Measurements from ENCODE around the gene LRRC3. TPM values are rescaled to one million over a fixed set of nuclear protein-coding genes. Genes with fewer than 3 reads are reported as not detected.

The LRRC3 gene
- total and polyA plus RNA-seq, 4 donors: 1.4 to 3.6 (median 2.4) TPM

- WGBS, 2 donors: 86 to 90% methylated on average over 5 of the region's 5 CpGs
- no peak overlapping the region for H3K4me3 ChIP-seq
Measured at GRCh38 chr21:44437371-44437695, 18.0 kb upstream of the LRRC3 start.

GRCh38 chr21:44437696-44438431 is 17.4 kb upstream of the LRRC3 start:
- WGBS, 2 donors: 89 to 95% methylated on average over 19 of the region's 19 CpGs
- TF ChIP-seq, protein P1, sequence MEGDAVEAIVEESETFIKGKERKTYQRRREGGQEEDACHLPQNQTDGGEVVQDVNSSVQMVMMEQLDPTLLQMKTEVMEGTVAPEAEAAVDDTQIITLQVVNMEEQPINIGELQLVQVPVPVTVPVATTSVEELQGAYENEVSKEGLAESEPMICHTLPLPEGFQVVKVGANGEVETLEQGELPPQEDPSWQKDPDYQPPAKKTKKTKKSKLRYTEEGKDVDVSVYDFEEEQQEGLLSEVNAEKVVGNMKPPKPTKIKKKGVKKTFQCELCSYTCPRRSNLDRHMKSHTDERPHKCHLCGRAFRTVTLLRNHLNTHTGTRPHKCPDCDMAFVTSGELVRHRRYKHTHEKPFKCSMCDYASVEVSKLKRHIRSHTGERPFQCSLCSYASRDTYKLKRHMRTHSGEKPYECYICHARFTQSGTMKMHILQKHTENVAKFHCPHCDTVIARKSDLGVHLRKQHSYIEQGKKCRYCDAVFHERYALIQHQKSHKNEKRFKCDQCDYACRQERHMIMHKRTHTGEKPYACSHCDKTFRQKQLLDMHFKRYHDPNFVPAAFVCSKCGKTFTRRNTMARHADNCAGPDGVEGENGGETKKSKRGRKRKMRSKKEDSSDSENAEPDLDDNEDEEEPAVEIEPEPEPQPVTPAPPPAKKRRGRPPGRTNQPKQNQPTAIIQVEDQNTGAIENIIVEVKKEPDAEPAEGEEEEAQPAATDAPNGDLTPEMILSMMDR (IDR thresholded peaks at IDR 0.05; ENCODE audit: control extremely low read depth, extremely low read depth): no peak
- ATAC-seq (ENCODE audit: insufficient read depth, low FRiP score): no peak

More at GRCh38 chr21:44437371-44437695, 18.0 kb upstream of the LRRC3 start:
- Histone ChIP-seq H3K4me1 (ENCODE audit: control insufficient read depth in 5 of 5, insufficient read depth in 5 of 5, low read length in 5 of 5) (peaks cover 0 to 4% (median 0%) of the 10 kb centered on the region in 5 donors), H3K9ac (ENCODE audit: insufficient read depth in 1 of 2, low read length in 2 of 2) (no peak overlapping the region), H3K27ac (ENCODE audit: low read depth in 1 of 2, low read length in 1 of 2) (no peak overlapping the region), H3K9me3 (ENCODE audit: control insufficient read depth in 4 of 4, insufficient read depth in 3 of 4, low read length in 3 of 4) (no peaks in the 10 kb centered on the region), H3K36me3 (ENCODE audit: control insufficient read depth in 4 of 4, insufficient read depth in 4 of 4, low read length in 4 of 4) (peaks cover 0 to 3% (median 0%) of the 10 kb centered on the region in 4 donors), H3K27me3 (ENCODE audit: control insufficient read depth in 3 of 3, insufficient read depth in 3 of 3, low read length in 2 of 3) (no peaks in the 10 kb centered on the region)
- ATAC-seq (ENCODE audit: insufficient read depth, low FRiP score) (no peak), DNase-seq (no peak)
- TF ChIP-seq, protein P1 (IDR thresholded peaks at IDR 0.05; ENCODE audit: control extremely low read depth, extremely low read depth): no peak

GRCh38 chr21:44438531-44439210 is 16.6 kb upstream of the LRRC3 start:
- H3K9ac ChIP-seq (ENCODE audit: insufficient read depth in 1 of 2, low read length in 2 of 2): no peak overlapping the region
- H3K4me1 ChIP-seq (ENCODE audit: control insufficient read depth in 5 of 5, insufficient read depth in 5 of 5, low read length in 5 of 5): peaks cover 0 to 4% (median 0%) of the 10 kb centered on the region in 5 donors
- H3K36me3 ChIP-seq (ENCODE audit: control insufficient read depth in 4 of 4, insufficient read depth in 4 of 4, low read length in 4 of 4): peaks cover 0 to 3% (median 0%) of the 10 kb centered on the region in 4 donors
- DNase-seq: no peak
- H3K4me3 ChIP-seq: no peak overlapping the region
- TF ChIP-seq, protein P1 (IDR thresholded peaks at IDR 0.05; ENCODE audit: control extremely low read depth, extremely low read depth): no peak
- H3K9me3 ChIP-seq (ENCODE audit: control insufficient read depth in 4 of 4, insufficient read depth in 3 of 4, low read length in 3 of 4): no peaks in the 10 kb centered on the region
- WGBS, 2 donors: 67 to 88% methylated on average over 34 of the region's 34 CpGs
- H3K27ac ChIP-seq (ENCODE audit: low read depth in 1 of 2, low read length in 1 of 2): peak overlapping the region in 1 of 2 donors; percentile 91
- no peaks in the 10 kb centered on the region for H3K27me3 ChIP-seq (ENCODE audit: control insufficient read depth in 3 of 3, insufficient read depth in 3 of 3, low read length in 2 of 3)
- ATAC-seq (ENCODE audit: insufficient read depth, low FRiP score): peak; percentile 39

More at GRCh38 chr21:44437696-44438431, 17.4 kb upstream of the LRRC3 start:
- Histone ChIP-seq H3K27me3 (ENCODE audit: control insufficient read depth in 3 of 3, insufficient read depth in 3 of 3, low read length in 2 of 3) (no peaks in the 10 kb centered on the region), H3K4me1 (ENCODE audit: control insufficient read depth in 5 of 5, insufficient read depth in 5 of 5, low read length in 5 of 5) (peaks cover 0 to 4% (median 0%) of the 10 kb centered on the region in 5 donors), H3K36me3 (ENCODE audit: control insufficient read depth in 4 of 4, insufficient read depth in 4 of 4, low read length in 4 of 4) (peaks cover 0 to 3% (median 0%) of the 10 kb centered on the region in 4 donors), H3K4me3 (no peak overlapping the region), H3K27ac (ENCODE audit: low read depth in 1 of 2, low read length in 1 of 2) (peak overlapping the region in 1 of 2 donors; percentile 91), H3K9me3 (ENCODE audit: control insufficient read depth in 4 of 4, insufficient read depth in 3 of 4, low read length in 3 of 4) (no peaks in the 10 kb centered on the region), H3K9ac (ENCODE audit: insufficient read depth in 1 of 2, low read length in 2 of 2) (no peak overlapping the region)
- no peak for DNase-seq

Data from lung (tissue), 12 donors.